ENCODE data around the gene ZNF106.

The ZNF106 gene

DNA sequence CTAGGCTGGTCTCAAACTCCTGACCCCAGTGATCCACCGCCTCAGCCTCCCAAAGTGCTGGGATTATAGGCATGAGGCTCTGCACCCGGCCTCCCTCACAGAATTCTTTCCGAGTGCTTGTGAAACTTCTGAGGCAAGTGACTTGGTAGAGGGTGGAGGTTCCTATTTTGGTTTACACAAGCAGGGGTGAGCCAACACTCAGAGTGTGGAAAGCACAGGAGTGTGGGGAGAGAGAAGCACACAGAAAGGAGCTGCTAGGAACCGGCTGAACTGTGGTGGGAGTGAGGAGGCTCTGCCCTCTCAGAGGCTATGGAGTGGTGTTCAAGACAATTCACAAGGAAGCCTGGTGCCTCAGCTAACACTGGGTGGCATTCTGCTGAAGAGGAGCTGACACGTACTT lies 123.9 kb downstream of the ZNF106 start:
- TF ChIP-seq, protein P1, sequence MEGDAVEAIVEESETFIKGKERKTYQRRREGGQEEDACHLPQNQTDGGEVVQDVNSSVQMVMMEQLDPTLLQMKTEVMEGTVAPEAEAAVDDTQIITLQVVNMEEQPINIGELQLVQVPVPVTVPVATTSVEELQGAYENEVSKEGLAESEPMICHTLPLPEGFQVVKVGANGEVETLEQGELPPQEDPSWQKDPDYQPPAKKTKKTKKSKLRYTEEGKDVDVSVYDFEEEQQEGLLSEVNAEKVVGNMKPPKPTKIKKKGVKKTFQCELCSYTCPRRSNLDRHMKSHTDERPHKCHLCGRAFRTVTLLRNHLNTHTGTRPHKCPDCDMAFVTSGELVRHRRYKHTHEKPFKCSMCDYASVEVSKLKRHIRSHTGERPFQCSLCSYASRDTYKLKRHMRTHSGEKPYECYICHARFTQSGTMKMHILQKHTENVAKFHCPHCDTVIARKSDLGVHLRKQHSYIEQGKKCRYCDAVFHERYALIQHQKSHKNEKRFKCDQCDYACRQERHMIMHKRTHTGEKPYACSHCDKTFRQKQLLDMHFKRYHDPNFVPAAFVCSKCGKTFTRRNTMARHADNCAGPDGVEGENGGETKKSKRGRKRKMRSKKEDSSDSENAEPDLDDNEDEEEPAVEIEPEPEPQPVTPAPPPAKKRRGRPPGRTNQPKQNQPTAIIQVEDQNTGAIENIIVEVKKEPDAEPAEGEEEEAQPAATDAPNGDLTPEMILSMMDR (IDR thresholded peaks at IDR 0.05; ENCODE audit: insufficient read depth, low read depth, low read length, missing control alignments), result no peak
- no peak for DNase-seq (ENCODE audit: low read depth)
- no peak overlapping the region for H3K4me3 ChIP-seq (ENCODE audit: low read depth, low read length)

DNA sequence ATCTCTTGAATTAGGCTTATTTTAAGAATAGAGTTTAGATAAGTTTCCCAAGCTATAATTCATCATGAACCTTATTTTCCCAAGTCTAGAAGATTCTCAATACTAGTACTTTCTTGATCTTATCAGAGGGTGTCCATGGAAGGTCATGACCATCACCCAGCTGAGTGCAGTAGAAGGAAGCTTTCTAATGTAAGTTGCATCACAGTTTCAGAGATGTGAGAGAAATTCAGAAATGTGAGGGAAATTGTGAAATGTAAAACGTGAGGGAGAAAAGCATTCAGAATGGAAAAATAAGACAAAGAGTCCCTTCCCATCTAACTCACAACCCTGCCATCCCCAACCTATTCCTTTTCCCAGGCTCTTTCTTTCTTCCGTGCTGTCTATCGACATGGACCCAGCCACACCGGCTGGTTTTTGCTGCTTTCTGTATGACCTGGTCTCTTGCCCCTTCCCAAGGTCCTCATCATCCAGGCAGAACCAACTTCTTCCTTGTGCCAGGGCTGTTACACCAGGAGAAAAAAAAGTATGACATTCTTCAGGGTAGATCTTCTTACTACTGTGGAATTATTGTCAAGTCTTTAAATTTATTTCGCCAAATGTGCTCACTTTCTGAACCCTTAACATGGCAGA lies 124.9 kb downstream of the ZNF106 start:
- no peak overlapping the region for H3K4me3 ChIP-seq (ENCODE audit: low read depth, low read length)
- TF ChIP-seq, protein P1 (IDR thresholded peaks at IDR 0.05; ENCODE audit: insufficient read depth, low read depth, low read length, missing control alignments), result no peak
- DNase-seq (ENCODE audit: low read depth), result no peak

DNA sequence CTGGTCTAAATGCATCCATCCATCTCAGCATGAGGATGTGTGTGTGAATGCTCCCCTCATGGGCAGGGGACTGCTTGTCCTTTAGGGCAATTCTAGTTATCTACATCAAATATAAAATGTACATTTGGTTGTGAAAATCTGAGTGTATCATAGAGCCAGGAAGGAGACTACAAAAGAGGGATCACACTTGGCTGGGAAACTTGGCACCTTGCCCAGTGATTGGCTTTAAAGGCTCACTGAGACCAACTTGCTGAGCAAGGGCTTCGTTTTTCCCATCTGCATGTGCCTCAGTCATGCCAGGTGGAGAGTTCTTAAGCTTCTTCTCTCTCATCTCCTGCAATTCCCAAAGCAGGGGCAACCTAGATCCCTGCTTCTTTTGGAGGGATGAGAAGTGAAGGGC lies 126.4 kb downstream of the ZNF106 start:
- no peak overlapping the region for H3K4me3 ChIP-seq (ENCODE audit: low read depth, low read length)
- no peak for DNase-seq (ENCODE audit: low read depth)
- TF ChIP-seq, protein P1 (IDR thresholded peaks at IDR 0.05; ENCODE audit: insufficient read depth, low read depth, low read length, missing control alignments), result no peak

GRCh38 chr15:42363942-42364341 lies 127.0 kb downstream of the ZNF106 start:
- no peak for DNase-seq (ENCODE audit: low read depth)
- H3K4me3 ChIP-seq (ENCODE audit: low read depth, low read length), result no peak overlapping the region
- TF ChIP-seq, protein P1 (IDR thresholded peaks at IDR 0.05; ENCODE audit: insufficient read depth, low read depth, low read length, missing control alignments), result no peak

GRCh38 chr15:42363487-42363886 lies 127.5 kb downstream of the ZNF106 start:
- no peak for DNase-seq (ENCODE audit: low read depth)
- no peak overlapping the region for H3K4me3 ChIP-seq (ENCODE audit: low read depth, low read length)
- TF ChIP-seq, protein P1 (IDR thresholded peaks at IDR 0.05; ENCODE audit: insufficient read depth, low read depth, low read length, missing control alignments), result no peak

All from GM12865 (cell line).